Measurements from ENCODE around the gene FOXP4. TPM values are rescaled to one million over a fixed set of nuclear protein-coding genes. Genes with fewer than 3 reads are reported as not detected.

The FOXP4 gene
- total RNA-seq, 4 donors from 2014 or later: 2.4 to 15.1 (median 4.9) TPM

DNA sequence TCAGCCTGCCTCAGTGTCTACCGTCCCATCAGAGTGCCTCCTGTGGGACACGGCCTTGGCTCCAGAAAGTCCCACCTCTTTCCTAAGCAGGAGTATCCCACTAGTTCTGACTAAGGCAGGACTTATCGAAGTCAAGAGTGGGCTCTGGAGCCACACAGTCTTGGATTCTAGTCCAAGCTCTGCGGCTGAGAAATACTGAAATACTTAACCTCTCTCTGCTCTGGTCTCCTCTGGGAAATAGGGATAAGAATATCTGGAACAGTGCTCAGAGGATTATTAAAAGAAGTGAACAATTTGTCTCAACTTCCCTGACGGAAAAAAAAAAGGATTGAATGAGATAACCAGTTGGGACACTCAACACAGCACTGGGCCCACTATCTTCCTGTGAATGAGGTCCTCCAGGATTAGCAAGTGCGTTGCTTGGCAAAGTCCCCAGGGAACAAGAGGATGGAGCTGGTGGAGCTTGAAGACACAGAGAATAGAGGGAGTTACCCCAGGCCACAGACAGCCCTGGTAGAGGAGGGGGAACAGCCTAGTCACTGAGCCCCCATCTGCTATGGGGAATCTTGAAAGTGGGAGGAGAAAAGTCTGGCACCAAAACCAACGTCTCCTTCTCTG lies 34.6 kb upstream of the FOXP4 start:
- TF ChIP-seq, protein P1, sequence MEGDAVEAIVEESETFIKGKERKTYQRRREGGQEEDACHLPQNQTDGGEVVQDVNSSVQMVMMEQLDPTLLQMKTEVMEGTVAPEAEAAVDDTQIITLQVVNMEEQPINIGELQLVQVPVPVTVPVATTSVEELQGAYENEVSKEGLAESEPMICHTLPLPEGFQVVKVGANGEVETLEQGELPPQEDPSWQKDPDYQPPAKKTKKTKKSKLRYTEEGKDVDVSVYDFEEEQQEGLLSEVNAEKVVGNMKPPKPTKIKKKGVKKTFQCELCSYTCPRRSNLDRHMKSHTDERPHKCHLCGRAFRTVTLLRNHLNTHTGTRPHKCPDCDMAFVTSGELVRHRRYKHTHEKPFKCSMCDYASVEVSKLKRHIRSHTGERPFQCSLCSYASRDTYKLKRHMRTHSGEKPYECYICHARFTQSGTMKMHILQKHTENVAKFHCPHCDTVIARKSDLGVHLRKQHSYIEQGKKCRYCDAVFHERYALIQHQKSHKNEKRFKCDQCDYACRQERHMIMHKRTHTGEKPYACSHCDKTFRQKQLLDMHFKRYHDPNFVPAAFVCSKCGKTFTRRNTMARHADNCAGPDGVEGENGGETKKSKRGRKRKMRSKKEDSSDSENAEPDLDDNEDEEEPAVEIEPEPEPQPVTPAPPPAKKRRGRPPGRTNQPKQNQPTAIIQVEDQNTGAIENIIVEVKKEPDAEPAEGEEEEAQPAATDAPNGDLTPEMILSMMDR (IDR thresholded peaks at IDR 0.05; ENCODE audit: low read depth): no peak

DNA sequence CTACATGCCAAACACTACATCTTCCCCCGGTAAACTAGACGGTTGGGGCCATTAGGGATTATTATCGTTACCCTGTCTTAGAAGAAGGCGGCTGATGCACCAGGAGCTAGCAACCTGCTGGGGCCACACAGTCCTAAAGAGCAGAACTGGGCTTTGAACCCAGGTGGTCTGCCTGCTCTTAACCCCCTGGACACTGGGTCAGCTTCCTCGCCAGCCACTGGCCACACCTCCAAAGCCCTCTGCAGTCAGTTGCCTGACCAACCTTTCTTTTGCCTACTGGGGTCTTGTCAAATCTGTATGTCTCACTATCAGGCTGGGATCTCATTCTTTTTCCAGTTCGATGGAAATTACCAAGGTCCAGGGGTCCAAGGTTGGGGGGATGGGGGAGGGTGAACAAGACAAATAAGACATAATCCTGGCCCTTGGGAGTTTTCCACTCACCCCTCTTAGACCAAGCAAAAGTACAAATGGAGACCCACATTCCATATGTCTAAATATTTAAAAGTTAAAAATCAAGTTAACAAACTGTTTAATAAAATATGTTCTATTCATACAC lies 34.0 kb upstream of the FOXP4 start:
- TF ChIP-seq, protein P1 (IDR thresholded peaks at IDR 0.05; ENCODE audit: low read depth): no peak

DNA sequence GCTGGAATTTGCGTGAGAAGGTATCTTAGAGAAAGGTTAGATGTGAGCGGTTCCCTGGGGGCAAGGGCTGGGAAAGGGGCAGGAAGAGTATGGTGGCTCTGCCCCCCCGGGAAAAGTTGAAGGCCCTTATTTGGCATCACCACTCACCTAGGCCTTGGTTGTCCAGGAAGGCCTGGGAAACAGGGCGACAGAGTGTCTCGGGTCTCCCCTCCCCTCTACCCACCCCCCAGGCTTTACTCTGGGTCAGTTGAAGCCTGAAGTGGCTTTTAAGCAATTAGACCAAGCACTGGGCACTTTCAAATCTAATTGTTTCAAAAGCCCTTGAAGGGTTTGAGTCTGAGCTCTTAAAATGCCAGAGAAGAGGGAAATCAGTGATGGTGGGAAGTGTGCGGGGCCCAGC lies 30.2 kb upstream of the FOXP4 start:
- TF ChIP-seq, protein P1 (IDR thresholded peaks at IDR 0.05; ENCODE audit: low read depth): no peak

DNA sequence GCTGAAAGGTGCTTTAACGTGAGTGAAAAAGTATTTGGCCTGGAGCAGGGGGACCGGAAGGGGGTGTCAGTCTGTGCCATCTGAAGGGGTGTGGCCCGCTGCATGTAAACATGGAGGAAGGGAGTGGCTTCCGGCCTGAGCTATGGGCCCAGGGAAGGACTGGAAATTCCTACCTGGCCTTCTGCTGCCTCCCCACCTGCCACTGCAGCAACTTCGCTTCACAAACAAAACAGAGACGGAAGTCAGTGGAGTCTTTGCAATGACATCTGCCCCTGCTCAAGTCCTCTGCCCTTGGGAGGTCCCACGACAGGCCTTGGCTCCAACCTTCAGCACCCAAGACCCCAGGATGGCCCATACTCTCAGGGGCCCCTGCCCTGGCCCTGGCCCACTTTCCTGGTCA lies 28.1 kb upstream of the FOXP4 start:
- TF ChIP-seq, protein P1 (IDR thresholded peaks at IDR 0.05; ENCODE audit: low read depth): no peak

DNA sequence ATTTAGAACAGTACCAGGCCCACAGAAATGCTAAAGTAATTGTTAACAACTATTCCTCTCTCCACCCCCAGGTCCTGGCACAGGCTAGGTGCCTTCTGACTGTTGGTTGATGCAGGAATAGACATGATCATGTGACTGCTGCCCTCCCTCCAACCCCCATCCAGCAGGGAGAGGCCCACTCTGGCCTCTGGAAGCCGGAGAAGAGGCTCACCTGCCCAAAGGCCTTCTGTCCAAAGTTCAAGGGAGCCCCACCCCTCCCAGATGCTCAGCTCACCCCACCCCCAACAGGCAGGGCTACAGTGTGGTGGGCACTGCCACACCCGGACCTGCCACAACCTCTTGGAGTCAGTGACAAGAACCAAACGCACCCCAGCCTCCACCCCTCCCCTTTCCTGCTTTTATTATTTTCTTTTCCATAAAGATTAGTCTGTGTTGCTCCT lies 26.9 kb upstream of the FOXP4 start:
- TF ChIP-seq, protein P1 (IDR thresholded peaks at IDR 0.05; ENCODE audit: low read depth): no peak

DNA sequence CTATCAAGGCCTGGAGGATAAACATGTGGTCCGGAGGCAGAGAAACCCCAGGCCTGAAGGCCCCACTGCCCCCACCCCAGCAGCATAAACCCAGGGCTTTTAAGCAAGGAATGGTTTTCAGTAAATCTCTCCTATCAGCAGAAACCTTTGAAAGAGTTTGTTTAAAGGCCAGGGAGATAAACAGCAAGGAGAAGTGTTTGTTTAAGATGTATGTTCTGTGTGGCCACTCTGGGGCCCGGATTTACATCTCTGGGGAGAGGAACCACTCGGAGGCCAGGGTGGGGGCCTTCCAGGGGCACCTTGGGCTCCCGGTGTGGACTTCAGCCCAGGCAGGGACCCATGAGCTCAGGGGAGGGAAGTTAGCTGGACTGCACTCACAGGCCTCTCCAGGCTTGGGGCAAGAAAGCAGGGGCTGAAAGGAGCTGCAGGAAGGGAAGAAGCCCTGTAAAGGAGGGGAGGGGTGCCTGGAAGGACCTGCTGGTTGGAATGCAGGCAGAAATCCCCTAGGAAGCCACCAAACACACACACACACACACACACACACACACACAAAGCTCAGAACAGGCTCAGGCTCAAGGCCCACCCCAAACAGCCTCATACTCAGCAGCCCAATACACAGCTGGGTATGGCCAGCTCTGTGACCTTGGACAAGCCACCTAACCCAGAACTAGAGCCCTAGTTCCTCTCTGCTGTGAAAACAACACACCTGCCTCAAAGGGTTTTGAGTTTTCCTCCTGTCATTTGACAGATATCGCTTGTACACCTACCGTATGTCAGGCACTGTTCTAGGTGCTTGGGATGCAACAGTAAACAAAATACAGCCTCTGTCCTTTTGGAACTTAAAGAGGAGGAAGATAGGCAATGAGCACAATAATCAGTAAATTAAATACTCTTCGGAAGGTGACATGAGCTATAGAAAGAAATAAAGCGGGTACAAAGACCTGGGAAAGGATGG lies 26.2 kb upstream of the FOXP4 start:
- TF ChIP-seq, protein P1 (IDR thresholded peaks at IDR 0.05; ENCODE audit: low read depth): no peak

Measured in subcutaneous adipose tissue (tissue), 4 donors.